Type B pancreatic cell (in vitro differentiated cells): ENCODE measurements around the gene ZNF726. TPM values are rescaled to one million over a fixed set of nuclear protein-coding genes. Genes with fewer than 3 reads are reported as not detected.
"Not testable (repeated sequence)": the region's sequence is repeated elsewhere in the genome, so short reads cannot be mapped to it uniquely, and the experiment has no call there.

Experiments used
- DNase-seq: peaks from one replicate; pipeline ENCODE4 v3.0.0; 2021; ENCODE audit warnings: mixed read lengths; ENCODE audit not compliant: unreplicated experiment; ENCODE audit errors: extremely low spot score
- H3K27ac Mint-ChIP-seq: 2 replicates; pipeline ENCODE4 v1.8.0; 2021; ENCODE audit warnings: mild to moderate bottlenecking, mixed read lengths
- H3K27me3 Mint-ChIP-seq: 2 replicates; pipeline ENCODE4 v1.8.0; 2021; ENCODE audit warnings: mixed read lengths
- H3K36me3 Mint-ChIP-seq: 2 replicates; pipeline ENCODE4 v1.8.0; 2021; ENCODE audit warnings: mixed read lengths
- H3K4me1 Mint-ChIP-seq: one replicate; pipeline ENCODE4 v1.8.0; 2021; ENCODE audit warnings: mixed read lengths; ENCODE audit not compliant: unreplicated experiment
- H3K4me3 Mint-ChIP-seq: 2 replicates; pipeline ENCODE4 v1.8.0; 2021; ENCODE audit warnings: mild to moderate bottlenecking, mixed read lengths
- H3K9me3 Mint-ChIP-seq: 2 replicates; pipeline ENCODE4 v1.8.0; 2021; ENCODE audit warnings: mixed read lengths
- CTCF ChIP-seq: fragments of 200-600 bp; sonication (generic); conservative IDR thresholded peaks from 2 replicates; pipeline ENCODE4 v1.5.0; 2021; ENCODE audit warnings: antibody characterized with exemption, mild to moderate bottlenecking
- total RNA-seq: library from RNA; stranded (reverse); gene quantifications from 2 replicates; pipeline ENCODE4 v1.2.1, GENCODE V29; 2021; ENCODE audit warnings: low replicate concordance

The ZNF726 gene
- total RNA-seq, 1 donor from 2014 or later, result 6.8 TPM

GRCh38 chr19:23969630-23970029 lies 54.9 kb downstream of the ZNF726 start:
- Mint-ChIP-seq H3K9me3 (peaks cover 11% of the 10 kb centered on the region), H3K4me3 (no peak overlapping the region)

GRCh38 chr19:23971598-23971997 lies 56.9 kb downstream of the ZNF726 start:
- H3K9me3 Mint-ChIP-seq, result peaks cover 6% of the 10 kb centered on the region
- TF ChIP-seq CTCF, result no peak
- no peaks in the 10 kb centered on the region for H3K36me3 Mint-ChIP-seq
- no peak for DNase-seq
- H3K4me3 Mint-ChIP-seq, result no peak overlapping the region
- H3K27ac Mint-ChIP-seq, result no peak overlapping the region
- no peaks in the 10 kb centered on the region for H3K4me1 Mint-ChIP-seq
- H3K27me3 Mint-ChIP-seq, result no peaks in the 10 kb centered on the region

More at GRCh38 chr19:23969630-23970029, 54.9 kb downstream of the ZNF726 start:
- TF ChIP-seq CTCF, result no peak
- Mint-ChIP-seq H3K4me1 (no peaks in the 10 kb centered on the region), H3K27ac (no peak overlapping the region), H3K27me3 (no peaks in the 10 kb centered on the region), H3K36me3 (no peaks in the 10 kb centered on the region)
- DNase-seq, result no peak

DNA sequence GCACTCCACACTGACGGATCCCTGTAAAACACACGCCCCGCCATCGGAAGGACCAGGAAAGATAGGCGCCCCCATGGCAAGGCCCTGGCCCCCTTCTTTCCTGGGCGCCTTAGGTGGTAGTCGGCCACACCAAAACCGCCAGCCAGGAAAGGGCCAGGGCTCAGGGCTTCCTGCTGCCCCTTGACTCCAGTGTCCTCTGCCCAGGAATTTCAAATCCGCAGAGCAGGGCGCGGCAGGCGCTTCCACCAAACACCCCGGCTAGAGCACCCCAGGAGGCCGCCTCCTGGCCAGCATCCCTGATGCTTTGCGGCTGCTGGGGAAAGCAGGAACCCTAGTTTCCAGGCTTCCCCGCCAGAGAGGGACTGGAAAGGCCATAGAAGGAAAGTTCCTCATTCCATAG lies 57.5 kb downstream of the ZNF726 start:
- no peaks in the 10 kb centered on the region for H3K36me3 Mint-ChIP-seq
- H3K27ac Mint-ChIP-seq, result no peak overlapping the region
- H3K4me1 Mint-ChIP-seq, result no peaks in the 10 kb centered on the region
- peaks cover 6% of the 10 kb centered on the region for H3K9me3 Mint-ChIP-seq
- DNase-seq, result no peak
- no peaks in the 10 kb centered on the region for H3K27me3 Mint-ChIP-seq
- no peak overlapping the region for H3K4me3 Mint-ChIP-seq
- TF ChIP-seq CTCF, result no peak

DNA sequence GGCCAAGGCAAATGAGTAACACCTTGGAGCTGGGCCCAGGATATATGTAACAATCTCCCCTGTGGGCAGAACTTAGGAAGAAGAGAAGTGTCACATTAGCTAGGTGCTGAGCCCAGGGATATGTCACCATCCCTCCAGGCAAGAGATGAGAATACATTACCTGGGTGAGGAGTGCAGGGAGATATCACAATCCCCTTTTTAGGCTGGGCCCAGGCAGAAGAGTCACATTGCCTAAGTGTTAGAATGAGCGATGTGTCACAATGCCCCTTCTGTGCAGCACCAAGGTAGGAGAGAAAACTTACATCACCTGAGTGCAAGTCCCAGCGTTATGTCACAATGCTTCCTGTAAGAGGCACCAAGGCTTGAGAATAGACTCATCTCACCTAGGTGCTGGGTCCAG lies 60.3 kb downstream of the ZNF726 start:
- DNase-seq, result no peak
- Mint-ChIP-seq H3K4me3 (no peak overlapping the region), H3K36me3 (no peaks in the 10 kb centered on the region), H3K27me3 (no peaks in the 10 kb centered on the region), H3K9me3 (peaks cover 12% of the 10 kb centered on the region), H3K4me1 (no peaks in the 10 kb centered on the region), H3K27ac (no peak overlapping the region)
- no peak for TF ChIP-seq CTCF

DNA sequence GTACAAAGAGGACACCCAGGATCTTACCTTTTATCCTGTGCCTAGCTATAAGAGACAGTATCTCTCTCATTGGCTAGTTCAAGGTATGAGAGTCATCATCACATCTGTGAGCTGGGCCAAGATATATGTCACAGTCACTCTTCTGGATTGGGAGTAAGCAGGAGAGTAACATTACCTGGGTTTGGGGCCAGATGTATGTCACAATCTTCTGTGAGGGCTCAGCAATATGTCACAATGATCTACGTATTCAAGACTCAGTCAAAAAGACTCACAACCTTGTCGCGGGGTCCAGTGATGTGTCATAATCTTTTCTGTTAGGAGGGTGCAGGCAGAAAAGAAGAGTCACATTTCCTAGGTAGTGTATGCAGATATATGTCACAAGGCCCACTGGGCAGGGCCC lies 61.9 kb downstream of the ZNF726 start:
- H3K4me1 Mint-ChIP-seq, H3K27me3 Mint-ChIP-seq, H3K36me3 Mint-ChIP-seq, H3K4me3 Mint-ChIP-seq, DNase-seq, H3K27ac Mint-ChIP-seq: not testable (repeated sequence)
- peaks cover 16% of the 10 kb centered on the region for H3K9me3 Mint-ChIP-seq

GRCh38 chr19:23977256-23977655 lies 62.6 kb downstream of the ZNF726 start:
- H3K4me3 Mint-ChIP-seq, H3K27ac Mint-ChIP-seq, H3K27me3 Mint-ChIP-seq, H3K4me1 Mint-ChIP-seq, H3K36me3 Mint-ChIP-seq, DNase-seq: not testable (repeated sequence)
- peaks cover 16% of the 10 kb centered on the region for H3K9me3 Mint-ChIP-seq

- Mint-ChIP-seq H3K27me3 (no peaks in the 10 kb centered on the region), H3K4me3 (no peak overlapping the region), H3K27ac (no peak overlapping the region), H3K4me1 (no peaks in the 10 kb centered on the region), H3K9me3 (peaks cover 16% of the 10 kb centered on the region), H3K36me3 (no peaks in the 10 kb centered on the region)
- TF ChIP-seq CTCF, result no peak
- DNase-seq, result no peak
Measured at GRCh38 chr19:23978068-23978467, 63.4 kb downstream of the ZNF726 start.
